Prostate gland (tissue), 2 donors: Measurements from ENCODE around the gene CCBE1.

ENCODE experiments used
- POLR2A ChIP-seq: fragments of 450-650 bp; IDR thresholded peaks from one replicate; pipeline ENCODE4 v1.6.1; 2016; ENCODE audit warnings: antibody characterized with exemption, mild to moderate bottlenecking
- TF ChIP-seq, protein P1 (sequence below), 4 experiments: fragments of 200-600 bp in 2 of 4; fragments of 450-650 bp in 2 of 4; sonication (generic) in 2 of 4; IDR thresholded peaks; 1 replicate in 3 of 4; 2 replicates in 1 of 4; pipeline ENCODE4 v1.5.1; 2016 to 2019; ENCODE audit warnings: antibody characterized with exemption in 4 of 4, mild to moderate bottlenecking in 2 of 4, moderate library complexity in 2 of 4

DNA sequence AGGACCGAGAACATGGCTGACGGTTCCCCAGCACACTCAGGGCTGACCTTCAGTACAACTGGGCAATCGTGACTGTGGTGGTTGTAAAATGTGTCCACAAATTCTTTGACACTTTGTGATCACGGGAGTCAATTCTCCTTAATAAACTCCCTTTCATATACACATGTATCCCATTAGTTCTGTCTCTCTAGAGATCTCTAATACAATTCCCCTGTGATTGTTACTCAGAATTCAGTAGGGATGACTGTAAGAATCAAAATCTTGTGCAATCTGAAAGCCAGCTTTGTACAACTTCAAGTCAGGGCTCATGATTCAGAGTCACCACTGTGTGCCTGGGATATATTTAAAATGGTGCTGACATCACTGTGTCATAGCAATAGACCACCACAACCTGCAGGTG is 248.7 kb downstream of the CCBE1 start:
- TF ChIP-seq, protein P1, sequence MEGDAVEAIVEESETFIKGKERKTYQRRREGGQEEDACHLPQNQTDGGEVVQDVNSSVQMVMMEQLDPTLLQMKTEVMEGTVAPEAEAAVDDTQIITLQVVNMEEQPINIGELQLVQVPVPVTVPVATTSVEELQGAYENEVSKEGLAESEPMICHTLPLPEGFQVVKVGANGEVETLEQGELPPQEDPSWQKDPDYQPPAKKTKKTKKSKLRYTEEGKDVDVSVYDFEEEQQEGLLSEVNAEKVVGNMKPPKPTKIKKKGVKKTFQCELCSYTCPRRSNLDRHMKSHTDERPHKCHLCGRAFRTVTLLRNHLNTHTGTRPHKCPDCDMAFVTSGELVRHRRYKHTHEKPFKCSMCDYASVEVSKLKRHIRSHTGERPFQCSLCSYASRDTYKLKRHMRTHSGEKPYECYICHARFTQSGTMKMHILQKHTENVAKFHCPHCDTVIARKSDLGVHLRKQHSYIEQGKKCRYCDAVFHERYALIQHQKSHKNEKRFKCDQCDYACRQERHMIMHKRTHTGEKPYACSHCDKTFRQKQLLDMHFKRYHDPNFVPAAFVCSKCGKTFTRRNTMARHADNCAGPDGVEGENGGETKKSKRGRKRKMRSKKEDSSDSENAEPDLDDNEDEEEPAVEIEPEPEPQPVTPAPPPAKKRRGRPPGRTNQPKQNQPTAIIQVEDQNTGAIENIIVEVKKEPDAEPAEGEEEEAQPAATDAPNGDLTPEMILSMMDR (IDR thresholded peaks at IDR 0.05) = no peak
- no peak for TF ChIP-seq POLR2A
